ENCODE measurements around the gene KRTAP19-4.

GRCh38 chr21:30515681-30516080 lies 18.7 kb upstream of the KRTAP19-4 start:
- TF ChIP-seq CTCF (IDR thresholded peaks at IDR 0.05) (no peak), EP300 (IDR thresholded peaks at IDR 0.05) (no peak)

All from ovary (tissue), 3 donors.